Thoracic aorta (tissue), 2 donors: ENCODE results near the gene FBXO33. TPM values are rescaled to one million over a fixed set of nuclear protein-coding genes. Genes with fewer than 3 reads are reported as not detected.

Experiments used
- ATAC-seq: fragments of 150-250 bp; one replicate; pipeline ENCODE4 v1.8.0; 2017; ENCODE audit warnings: low read depth; ENCODE audit not compliant: insufficient number of reproducible peaks, low FRiP score
- DNase-seq: peaks from one replicate; pipeline ENCODE4 v3.0.0-alpha.2; 2020; ENCODE audit warnings: low spot score
- H3K27ac ChIP-seq, 2 donors: fragments of 200-600 bp; sonication (generic); 1 replicate in 1 of 2; 2 replicates in 1 of 2; pipeline ENCODE4 v1.5.1; 2016; ENCODE audit warnings: mild to moderate bottlenecking in 2 of 2, moderate library complexity in 2 of 2
- H3K27me3 ChIP-seq: fragments of 200-600 bp; sonication (generic); replicated peaks from 2 replicates; pipeline ENCODE4 v1.6.0; 2016; ENCODE audit warnings: mild to moderate bottlenecking; ENCODE audit not compliant: insufficient read depth
- H3K36me3 ChIP-seq: fragments of 200-600 bp; sonication (generic); one replicate; pipeline ENCODE4 v1.5.1; 2016
- H3K4me1 ChIP-seq, 2 donors: fragments of 200-600 bp; sonication (generic); 1 replicate in 1 of 2; 2 replicates in 1 of 2; pipeline versions ENCODE4 v1.5.1 to v1.6.0; 2016; ENCODE audit warnings: low read depth in 2 of 2, mild to moderate bottlenecking in 1 of 2; ENCODE audit not compliant: control insufficient read depth in 1 of 2
- H3K4me3 ChIP-seq: fragments of 200-600 bp; sonication (generic); 2 replicates; pipeline ENCODE4 v1.5.1; 2016; ENCODE audit warnings: mild to moderate bottlenecking
- H3K9me3 ChIP-seq: fragments of 200-600 bp; sonication (generic); 2 replicates; pipeline ENCODE4 v1.5.1; 2016
- total RNA-seq, 2 donors: library from RNA; depleted of rRNA; stranded (reverse); fragments of >200 nt; gene quantifications; one replicate each; pipeline versions ENCODE4 v1.1.0 to v1.2.3, GENCODE V29; 2016
- TF ChIP-seq, protein P1 (sequence below): fragments of 200-600 bp; sonication (generic); IDR thresholded peaks from one replicate; pipeline ENCODE4 v1.5.1; 2019; ENCODE audit warnings: antibody characterized with exemption

FBXO33 gene
- total RNA-seq, 2 donors from 2014 or later: 23.0 to 26.2 TPM

DNA sequence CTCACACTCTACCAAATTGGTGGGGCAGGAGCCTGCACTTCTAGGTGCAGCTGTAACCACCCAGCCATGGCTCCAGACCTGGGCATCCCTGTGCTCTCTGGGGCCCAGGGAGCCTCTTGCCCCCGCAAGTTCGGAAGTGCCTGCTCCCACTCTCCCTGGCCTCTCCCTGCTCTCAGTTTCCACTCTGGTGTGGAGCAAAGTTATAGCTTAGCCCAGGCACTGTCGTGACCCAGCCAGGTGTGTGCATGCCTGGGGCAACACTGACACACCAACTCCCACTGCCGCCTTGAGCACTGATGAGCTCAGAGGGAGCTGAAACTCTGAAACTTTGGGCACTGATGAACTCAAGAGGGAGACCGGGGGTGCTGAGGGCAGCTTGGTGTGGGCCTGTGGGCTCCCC, 8.7 kb upstream of the FBXO33 start:
- Histone ChIP-seq H3K4me3 (no peak overlapping the region), H3K36me3 (no peaks in the 10 kb centered on the region), H3K27me3 (no peaks in the 10 kb centered on the region), H3K4me1 (no peaks in the 10 kb centered on the region), H3K27ac (no peak overlapping the region), H3K9me3 (no peaks in the 10 kb centered on the region)
- ATAC-seq (no peak), DNase-seq (no peak)
- TF ChIP-seq, protein P1, sequence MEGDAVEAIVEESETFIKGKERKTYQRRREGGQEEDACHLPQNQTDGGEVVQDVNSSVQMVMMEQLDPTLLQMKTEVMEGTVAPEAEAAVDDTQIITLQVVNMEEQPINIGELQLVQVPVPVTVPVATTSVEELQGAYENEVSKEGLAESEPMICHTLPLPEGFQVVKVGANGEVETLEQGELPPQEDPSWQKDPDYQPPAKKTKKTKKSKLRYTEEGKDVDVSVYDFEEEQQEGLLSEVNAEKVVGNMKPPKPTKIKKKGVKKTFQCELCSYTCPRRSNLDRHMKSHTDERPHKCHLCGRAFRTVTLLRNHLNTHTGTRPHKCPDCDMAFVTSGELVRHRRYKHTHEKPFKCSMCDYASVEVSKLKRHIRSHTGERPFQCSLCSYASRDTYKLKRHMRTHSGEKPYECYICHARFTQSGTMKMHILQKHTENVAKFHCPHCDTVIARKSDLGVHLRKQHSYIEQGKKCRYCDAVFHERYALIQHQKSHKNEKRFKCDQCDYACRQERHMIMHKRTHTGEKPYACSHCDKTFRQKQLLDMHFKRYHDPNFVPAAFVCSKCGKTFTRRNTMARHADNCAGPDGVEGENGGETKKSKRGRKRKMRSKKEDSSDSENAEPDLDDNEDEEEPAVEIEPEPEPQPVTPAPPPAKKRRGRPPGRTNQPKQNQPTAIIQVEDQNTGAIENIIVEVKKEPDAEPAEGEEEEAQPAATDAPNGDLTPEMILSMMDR: no peak

DNA sequence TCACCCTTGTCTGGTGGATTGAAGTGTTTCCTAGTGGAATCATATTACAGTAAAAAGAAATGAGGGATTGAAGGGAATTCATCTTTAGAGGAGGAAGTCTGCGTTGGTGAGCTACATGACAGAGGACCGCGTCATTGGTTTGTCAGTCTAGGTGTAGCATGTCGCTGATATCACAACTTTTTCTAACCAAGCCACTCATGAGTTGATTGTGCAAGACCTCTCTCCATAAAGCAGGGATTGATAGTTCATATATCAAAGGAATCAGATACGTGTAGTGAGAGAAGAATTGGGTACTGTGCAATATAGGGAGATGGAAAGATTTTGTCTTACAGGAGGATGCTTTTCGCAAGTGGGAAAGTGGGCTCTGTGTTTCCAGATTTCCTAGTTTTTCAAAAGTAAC, 3.0 kb upstream of the FBXO33 start:
- DNase-seq (no peak), ATAC-seq (no peak)
- H3K36me3 ChIP-seq: no peaks in the 10 kb centered on the region
- H3K4me3 ChIP-seq: no peak overlapping the region
- TF ChIP-seq, protein P1: no peak
- H3K27ac ChIP-seq: no peak overlapping the region
- no peaks in the 10 kb centered on the region for H3K27me3 ChIP-seq
- peaks cover 5 to 14% of the 10 kb centered on the region in 2 donors for H3K4me1 ChIP-seq
- no peaks in the 10 kb centered on the region for H3K9me3 ChIP-seq

DNA sequence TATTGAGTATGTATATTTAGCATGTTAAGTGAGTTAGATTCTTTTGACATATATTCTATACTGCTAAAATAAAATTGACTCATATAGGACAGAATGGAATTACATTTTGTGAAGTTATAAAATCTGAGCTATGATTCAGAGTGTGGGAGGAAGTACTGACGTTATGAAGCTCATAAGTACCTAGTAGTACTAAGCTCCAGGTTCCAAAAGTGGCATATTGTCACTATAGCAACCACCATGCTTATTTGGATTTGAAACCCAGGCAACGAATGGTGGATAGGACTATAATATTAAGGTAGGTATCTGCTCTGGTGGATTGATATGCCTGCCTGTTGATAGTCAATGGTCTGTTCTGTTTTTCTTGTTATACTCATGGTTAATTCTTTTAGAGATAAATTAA, 2.2 kb upstream of the FBXO33 start:
- ATAC-seq (no peak), DNase-seq (no peak)
- no peaks in the 10 kb centered on the region for H3K36me3 ChIP-seq
- no peak overlapping the region for H3K4me3 ChIP-seq
- H3K9me3 ChIP-seq: no peaks in the 10 kb centered on the region
- TF ChIP-seq, protein P1: no peak
- no peak overlapping the region for H3K27ac ChIP-seq
- peaks cover 13 to 23% of the 10 kb centered on the region in 2 donors for H3K4me1 ChIP-seq
- no peaks in the 10 kb centered on the region for H3K27me3 ChIP-seq

DNA sequence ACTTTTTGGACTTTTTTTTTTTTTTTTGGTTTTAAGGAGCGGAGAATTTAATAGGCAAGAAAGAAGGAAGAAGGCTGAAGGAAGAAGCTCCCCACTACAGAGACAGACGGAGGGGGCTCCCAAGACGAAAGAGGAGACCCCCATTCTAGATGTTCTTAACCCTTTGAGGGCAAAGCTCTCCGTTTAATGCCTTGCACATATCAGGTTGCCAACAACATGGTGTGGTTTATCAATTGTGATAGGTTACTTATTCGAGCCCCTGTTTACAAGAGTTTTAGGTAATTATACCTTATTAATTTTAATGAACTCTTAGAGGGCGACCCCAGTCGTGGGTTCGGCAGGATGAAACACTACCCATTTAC, 1.2 kb upstream of the FBXO33 start:
- Histone ChIP-seq H3K9me3 (no peaks in the 10 kb centered on the region), H3K36me3 (no peaks in the 10 kb centered on the region), H3K27ac (peak overlapping the region; percentile 76 to 99), H3K4me1 (peaks cover 23 to 32% of the 10 kb centered on the region in 2 donors), H3K4me3 (peak overlapping the region; percentile 92), H3K27me3 (no peaks in the 10 kb centered on the region)
- TF ChIP-seq, protein P1: no peak
- DNase-seq (no peak), ATAC-seq (no peak)

- DNase-seq: peak; percentile 50
- Histone ChIP-seq H3K4me3 (peak overlapping the region; percentile 92), H3K9me3 (no peaks in the 10 kb centered on the region)
Observed at GRCh38 chr14:39432619-39433451, 602 bp upstream of the FBXO33 start.

More at GRCh38 chr14:39432619-39433451, 602 bp upstream of the FBXO33 start:
- Histone ChIP-seq H3K27ac (peak overlapping the region; percentile 76 to 99), H3K4me1 (peaks cover 26 to 36% of the 10 kb centered on the region in 2 donors), H3K27me3 (no peaks in the 10 kb centered on the region), H3K36me3 (no peaks in the 10 kb centered on the region)
- TF ChIP-seq, protein P1: no peak
- peak; percentile 81 for ATAC-seq
